ENCODE measurements around the gene ARRDC1.
"Not testable (repeated sequence)": the region's sequence is repeated elsewhere in the genome, so short reads cannot be mapped to it uniquely, and the experiment has no call there.

The ARRDC1 gene

GRCh38 chr9:137614631-137615386 lies 9.3 kb downstream of the ARRDC1 start:
- no peak for DNase-seq

GRCh38 chr9:137615387-137615871 lies 9.9 kb downstream of the ARRDC1 start:
- no peak for DNase-seq

- DNase-seq, result peak; percentile 93
Observed at GRCh38 chr9:137618105-137619067, 12.9 kb downstream of the ARRDC1 start, which contains the start of gene EHMT1. EHMT1 (plus strand) TSS chr9:137619005; CDS start chr9:137619029, 24 bp downstream.

- DNase-seq, result peak; percentile 56
Observed at GRCh38 chr9:137619240-137620047, 14.0 kb downstream of the ARRDC1 start.

GRCh38 chr9:137620048-137620405 lies 14.5 kb downstream of the ARRDC1 start:
- no peak for DNase-seq

GRCh38 chr9:137620581-137620980 lies 15.1 kb downstream of the ARRDC1 start:
- DNase-seq, result no peak

- DNase-seq, result peak; percentile 42
Observed at GRCh38 chr9:137621131-137621757, 15.8 kb downstream of the ARRDC1 start.

GRCh38 chr9:137622211-137622610 lies 16.7 kb downstream of the ARRDC1 start:
- not testable (repeated sequence) for DNase-seq

GRCh38 chr9:137626464-137626863 lies 21.0 kb downstream of the ARRDC1 start:
- DNase-seq, result peak; percentile 43

- not testable (repeated sequence) for DNase-seq
Observed at GRCh38 chr9:137627406-137627805, 21.9 kb downstream of the ARRDC1 start.

GRCh38 chr9:137630126-137630525 lies 24.6 kb downstream of the ARRDC1 start:
- no peak for DNase-seq

- DNase-seq, result no peak
Observed at GRCh38 chr9:137630679-137631078, 25.2 kb downstream of the ARRDC1 start.

- DNase-seq, result no peak
Observed at GRCh38 chr9:137631345-137632229, 26.1 kb downstream of the ARRDC1 start.

- DNase-seq, result no peak
Observed at GRCh38 chr9:137632230-137633161, 27.0 kb downstream of the ARRDC1 start.

- DNase-seq, result no peak
Observed at GRCh38 chr9:137634016-137634415, 28.5 kb downstream of the ARRDC1 start.

GRCh38 chr9:137638680-137639079 lies 33.2 kb downstream of the ARRDC1 start:
- DNase-seq, result peak; percentile 24

GRCh38 chr9:137639303-137640051 lies 34.0 kb downstream of the ARRDC1 start:
- peak; percentile 80 for DNase-seq

GRCh38 chr9:137640862-137641261 lies 35.4 kb downstream of the ARRDC1 start:
- no peak for DNase-seq

GRCh38 chr9:137642118-137642601 lies 36.7 kb downstream of the ARRDC1 start:
- DNase-seq, result no peak

Data from OCI-M1 (cell line).